H7 (cell line): Measurements from ENCODE around the gene SLIT1. TPM values are rescaled to one million over a fixed set of nuclear protein-coding genes. Genes with fewer than 3 reads are reported as not detected.
A peak's percentile ranks its signal among the peaks of the same experiment; 100 is the strongest.

Experiments
- DNase-seq: peaks from one replicate; pipeline ENCODE4 v3.0.0; 2012
- H3K27me3 ChIP-seq: 2 replicates; pipeline ENCODE4 v1.6.0; 2011; ENCODE audit warnings: mild to moderate bottlenecking, low read length; ENCODE audit not compliant: control insufficient read depth, insufficient read depth
- H3K36me3 ChIP-seq: replicated peaks from 2 replicates; pipeline ENCODE4 v1.5.1; 2011; ENCODE audit warnings: low read length; ENCODE audit not compliant: control insufficient read depth, insufficient read depth
- H3K4me3 ChIP-seq: 2 replicates; pipeline ENCODE4 v1.5.1; 2011; ENCODE audit warnings: low read depth, mild to moderate bottlenecking, control low read depth, low read length, moderate library complexity; ENCODE audit not compliant: insufficient read depth
- total RNA-seq: library from RNA; depleted of rRNA; stranded (reverse); fragments of >200 nt; shearing (Covaris generic); gene quantifications from 2 replicates; pipeline ENCODE4 v1.2.3, GENCODE V29; 2014

Gene SLIT1
- total RNA-seq, 1 experiment from 2014 or later, result 0.28 TPM

- no peak for DNase-seq
- Histone ChIP-seq H3K36me3 (0 out of 2 replicates have a peak, but pooled peaks cover 1% of the 10 kb centered on the region), H3K27me3 (no peaks in the 10 kb centered on the region), H3K4me3 (no peak overlapping the region)
Measured at GRCh38 chr10:96986200-96986856, 199.4 kb downstream of the SLIT1 start.

- peak; percentile 52 for DNase-seq
- Histone ChIP-seq H3K36me3 (0 out of 2 replicates have a peak, but pooled peaks cover 1% of the 10 kb centered on the region), H3K4me3 (no peak overlapping the region)
Measured at GRCh38 chr10:96984541-96985131, 201.1 kb downstream of the SLIT1 start.

GRCh38 chr10:96982149-96982930, 203.4 kb downstream of the SLIT1 start:
- H3K4me3 ChIP-seq, result no peak overlapping the region
- DNase-seq, result no peak
- 0 out of 2 replicates have a peak, but pooled peaks cover 1% of the 10 kb centered on the region for H3K36me3 ChIP-seq
- no peaks in the 10 kb centered on the region for H3K27me3 ChIP-seq

More at GRCh38 chr10:96984541-96985131, 201.1 kb downstream of the SLIT1 start:
- no peaks in the 10 kb centered on the region for H3K27me3 ChIP-seq

- H3K4me3 ChIP-seq, result no peak overlapping the region
Measured at GRCh38 chr10:96978621-96979154, 207.1 kb downstream of the SLIT1 start.

GRCh38 chr10:96975136-96975535, 210.6 kb downstream of the SLIT1 start:
- H3K4me3 ChIP-seq, result no peak overlapping the region
- DNase-seq, result no peak
- no peaks in the 10 kb centered on the region for H3K27me3 ChIP-seq
- no peaks in the 10 kb centered on the region for H3K36me3 ChIP-seq

More at GRCh38 chr10:96978621-96979154, 207.1 kb downstream of the SLIT1 start:
- Histone ChIP-seq H3K36me3 (0 out of 2 replicates have a peak, but pooled peaks cover 1% of the 10 kb centered on the region), H3K27me3 (no peaks in the 10 kb centered on the region)
- DNase-seq, result no peak

- no peaks in the 10 kb centered on the region for H3K36me3 ChIP-seq
- H3K4me3 ChIP-seq, result no peak overlapping the region
- DNase-seq, result no peak
- H3K27me3 ChIP-seq, result no peaks in the 10 kb centered on the region
Measured at GRCh38 chr10:96973809-96974747, 211.7 kb downstream of the SLIT1 start.

GRCh38 chr10:96972264-96972663, 213.5 kb downstream of the SLIT1 start:
- Histone ChIP-seq H3K36me3 (no peaks in the 10 kb centered on the region), H3K4me3 (no peak overlapping the region), H3K27me3 (no peaks in the 10 kb centered on the region)
- no peak for DNase-seq

- DNase-seq, result no peak
- no peaks in the 10 kb centered on the region for H3K27me3 ChIP-seq
- H3K36me3 ChIP-seq, result no peaks in the 10 kb centered on the region
- no peak overlapping the region for H3K4me3 ChIP-seq
Measured at GRCh38 chr10:96971324-96971723, 214.4 kb downstream of the SLIT1 start.

- no peaks in the 10 kb centered on the region for H3K36me3 ChIP-seq
- no peaks in the 10 kb centered on the region for H3K27me3 ChIP-seq
- H3K4me3 ChIP-seq, result no peak overlapping the region
- no peak for DNase-seq
Measured at GRCh38 chr10:96968682-96969423, 216.9 kb downstream of the SLIT1 start.

GRCh38 chr10:96967847-96968246, 217.9 kb downstream of the SLIT1 start:
- DNase-seq, result no peak
- H3K4me3 ChIP-seq, result no peak overlapping the region
- no peaks in the 10 kb centered on the region for H3K36me3 ChIP-seq
- H3K27me3 ChIP-seq, result no peaks in the 10 kb centered on the region

GRCh38 chr10:96964131-96964530, 221.6 kb downstream of the SLIT1 start:
- no peaks in the 10 kb centered on the region for H3K27me3 ChIP-seq
- no peak for DNase-seq
- no peaks in the 10 kb centered on the region for H3K36me3 ChIP-seq
- no peak overlapping the region for H3K4me3 ChIP-seq

- no peaks in the 10 kb centered on the region for H3K27me3 ChIP-seq
- H3K36me3 ChIP-seq, result no peaks in the 10 kb centered on the region; the same call in 1 of the 2 replicates
- no peak overlapping the region for H3K4me3 ChIP-seq
- DNase-seq, result no peak
Measured at GRCh38 chr10:96960872-96961271, 224.9 kb downstream of the SLIT1 start.

GRCh38 chr10:96959733-96960132, 226.0 kb downstream of the SLIT1 start:
- Histone ChIP-seq H3K4me3 (no peak overlapping the region), H3K27me3 (no peaks in the 10 kb centered on the region), H3K36me3 (peaks cover 3% of the 10 kb centered on the region; the same call in 1 of the 2 replicates)
- DNase-seq, result no peak
